ENCODE results near the gene ESRRB.

DNA sequence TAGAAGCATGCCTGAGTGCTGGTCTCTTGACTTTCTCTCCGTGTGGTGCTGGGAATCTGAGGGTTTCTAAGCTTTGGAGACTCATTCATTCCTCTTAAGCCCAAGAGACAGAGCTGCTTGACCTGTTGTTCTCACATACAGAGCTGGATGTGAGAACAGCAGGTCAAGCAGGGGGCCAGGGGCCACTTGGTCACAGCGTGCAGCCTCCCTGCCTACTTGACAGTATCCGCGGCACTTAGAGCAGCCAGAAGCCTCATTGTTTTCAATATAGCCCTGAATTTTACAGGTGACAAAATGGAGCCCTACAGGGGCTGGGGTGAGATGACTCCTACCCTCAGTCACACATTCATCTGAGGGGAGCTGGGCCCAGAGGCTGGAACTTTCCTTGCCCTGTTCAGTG lies 88.9 kb downstream of the ESRRB start:
- TF ChIP-seq, protein P1, sequence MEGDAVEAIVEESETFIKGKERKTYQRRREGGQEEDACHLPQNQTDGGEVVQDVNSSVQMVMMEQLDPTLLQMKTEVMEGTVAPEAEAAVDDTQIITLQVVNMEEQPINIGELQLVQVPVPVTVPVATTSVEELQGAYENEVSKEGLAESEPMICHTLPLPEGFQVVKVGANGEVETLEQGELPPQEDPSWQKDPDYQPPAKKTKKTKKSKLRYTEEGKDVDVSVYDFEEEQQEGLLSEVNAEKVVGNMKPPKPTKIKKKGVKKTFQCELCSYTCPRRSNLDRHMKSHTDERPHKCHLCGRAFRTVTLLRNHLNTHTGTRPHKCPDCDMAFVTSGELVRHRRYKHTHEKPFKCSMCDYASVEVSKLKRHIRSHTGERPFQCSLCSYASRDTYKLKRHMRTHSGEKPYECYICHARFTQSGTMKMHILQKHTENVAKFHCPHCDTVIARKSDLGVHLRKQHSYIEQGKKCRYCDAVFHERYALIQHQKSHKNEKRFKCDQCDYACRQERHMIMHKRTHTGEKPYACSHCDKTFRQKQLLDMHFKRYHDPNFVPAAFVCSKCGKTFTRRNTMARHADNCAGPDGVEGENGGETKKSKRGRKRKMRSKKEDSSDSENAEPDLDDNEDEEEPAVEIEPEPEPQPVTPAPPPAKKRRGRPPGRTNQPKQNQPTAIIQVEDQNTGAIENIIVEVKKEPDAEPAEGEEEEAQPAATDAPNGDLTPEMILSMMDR (IDR thresholded peaks at IDR 0.05) = no peak
- no peak for TF ChIP-seq POLR2A (IDR thresholded peaks at IDR 0.05)

Measured in transverse colon (tissue), 3 donors.